A673 (cell line): Measurements from ENCODE around the gene SLC25A31. TPM values are rescaled to one million over a fixed set of nuclear protein-coding genes. Genes with fewer than 3 reads are reported as not detected.

Source experiments
- BruUV-seq: library from RNA; stranded (reverse); fragments of 400-500 nt; replicated peaks from 2 replicates; lab custom pipeline; 2021; lab: Mats Ljungman, UMichigan
- CTCF ChIA-PET: fragments of 300-600 bp; sonication (Branson Sonifier 250); formaldehyde crosslinking; loops from one replicate; lab custom pipeline; 2022; ENCODE audit warnings: antibody characterized with exemption; lab: Charles Lee
- POLR2A ChIA-PET: fragments of 300-600 bp; sonication (Branson Sonifier 250); formaldehyde crosslinking; loops from one replicate; lab custom pipeline; 2022; ENCODE audit warnings: antibody characterized with exemption; ENCODE audit not compliant: low non-redundant PET; lab: Charles Lee
- DNase-seq: peaks from one replicate; pipeline ENCODE4 v3.0.0-alpha.2; 2015; ENCODE audit warnings: low spot score
- H3K27ac ChIP-seq: fragments of 200-600 bp; sonication (generic); 2 replicates; pipeline ENCODE4 v1.5.1; 2016; ENCODE audit warnings: mixed run types, low read depth, mild to moderate bottlenecking, mixed read lengths, antibody characterized with exemption, low read length; ENCODE audit not compliant: poor library complexity, severe bottlenecking
- H3K27me3 ChIP-seq: fragments of 200-600 bp; sonication (generic); replicated peaks from 2 replicates; pipeline ENCODE4 v1.6.1; 2017; ENCODE audit warnings: mixed run types, low read depth, mild to moderate bottlenecking, mixed read lengths, antibody characterized with exemption, low read length; ENCODE audit not compliant: insufficient read depth, poor library complexity
- H3K36me3 ChIP-seq: fragments of 200-600 bp; sonication (generic); 2 replicates; pipeline ENCODE4 v1.6.1; 2016; ENCODE audit warnings: mixed run types, mild to moderate bottlenecking, mixed read lengths, antibody characterized with exemption, low read length; ENCODE audit not compliant: insufficient read depth, poor library complexity, severe bottlenecking
- H3K4me1 ChIP-seq: fragments of 200-600 bp; sonication (generic); 2 replicates; pipeline ENCODE4 v1.6.1; 2017; ENCODE audit warnings: mixed run types, mild to moderate bottlenecking, mixed read lengths, antibody characterized with exemption, low read length; ENCODE audit not compliant: insufficient read depth, poor library complexity, severe bottlenecking
- H3K4me3 ChIP-seq: fragments of 200-600 bp; sonication (generic); 2 replicates; pipeline ENCODE4 v1.5.1; 2016; ENCODE audit warnings: low read depth, mixed run types, mild to moderate bottlenecking, mixed read lengths, low read length; ENCODE audit not compliant: poor library complexity, severe bottlenecking
- H3K9me3 ChIP-seq: fragments of 200-600 bp; sonication (generic); 2 replicates; pipeline ENCODE4 v1.6.1; 2016; ENCODE audit warnings: mixed run types, low read depth, mild to moderate bottlenecking, mixed read lengths, antibody characterized with exemption, low read length; ENCODE audit not compliant: poor library complexity, severe bottlenecking
- CTCF ChIP-seq: fragments of 300-800, 200-600 bp; sonication (generic); conservative IDR thresholded peaks from 2 replicates; pipeline ENCODE4 v1.5.1; 2017; ENCODE audit warnings: low read depth, mild to moderate bottlenecking, antibody characterized with exemption, low read length, moderate library complexity, mixed read lengths
- EZH2 ChIP-seq: fragments of 200-600 bp; sonication (generic); IDR thresholded peaks from 2 replicates; pipeline ENCODE4 v1.6.1; 2017; ENCODE audit warnings: borderline replicate concordance, low read depth, mild to moderate bottlenecking, mixed read lengths, antibody characterized with exemption, low read length; ENCODE audit not compliant: poor library complexity, severe bottlenecking
- intact Hi-C: fragments of 100-400 bp; cut with micrococcal nuclease; formaldehyde crosslinking; loops from one replicate; pipeline ENCODE4 v1.10.0; 2022; ENCODE audit not compliant: unreplicated experiment
- total RNA-seq: library from RNA; stranded (reverse); gene quantifications from 2 replicates; pipeline ENCODE4 v1.2.3, GENCODE V29; 2021

SLC25A31 gene
- total RNA-seq, 1 experiment from 2014 or later: not detected

- no peak for DNase-seq
- no peaks in the 10 kb centered on the region for H3K27me3 ChIP-seq
- H3K4me3 ChIP-seq: no peak overlapping the region
- BruUV-seq: no TSS peak
- ChIA-PET CTCF (no interaction called here), POLR2A (no interaction called here)
- no peaks in the 10 kb centered on the region for H3K9me3 ChIP-seq
- H3K4me1 ChIP-seq: no peaks in the 10 kb centered on the region
- no peak for TF ChIP-seq CTCF
- no peak for TF ChIP-seq EZH2
- no peaks in the 10 kb centered on the region for H3K36me3 ChIP-seq
- H3K27ac ChIP-seq: no peak overlapping the region
- intact Hi-C loops: no loop called here
Measured at GRCh38 chr4:127687580-127687979, 42.6 kb upstream of the SLC25A31 start.

- Histone ChIP-seq H3K4me3 (no peak overlapping the region), H3K27me3 (no peaks in the 10 kb centered on the region), H3K36me3 (no peaks in the 10 kb centered on the region), H3K9me3 (no peaks in the 10 kb centered on the region), H3K27ac (no peak overlapping the region), H3K4me1 (peaks cover 8% of the 10 kb centered on the region)
- TF ChIP-seq CTCF: no peak
- no peak for TF ChIP-seq EZH2
- CTCF ChIA-PET: no interaction called here
- intact Hi-C loops: no loop called here
- DNase-seq: peak; percentile 56
- no TSS peak for BruUV-seq
- POLR2A ChIA-PET: no interaction called here
Measured at GRCh38 chr4:127698789-127699200, 31.4 kb upstream of the SLC25A31 start.

GRCh38 chr4:127708985-127709384 is 21.2 kb upstream of the SLC25A31 start:
- TF ChIP-seq CTCF (no peak), EZH2 (no peak)
- H3K36me3 ChIP-seq: no peaks in the 10 kb centered on the region
- ChIA-PET POLR2A (no interaction called here), CTCF (no interaction called here)
- no peak overlapping the region for H3K4me3 ChIP-seq
- H3K9me3 ChIP-seq: no peaks in the 10 kb centered on the region
- H3K4me1 ChIP-seq: no peaks in the 10 kb centered on the region
- H3K27ac ChIP-seq: no peak overlapping the region
- DNase-seq: peak; percentile 24
- intact Hi-C loops: no loop called here
- no TSS peak for BruUV-seq
- H3K27me3 ChIP-seq: no peaks in the 10 kb centered on the region
